ENCODE measurements around the gene BPIFB2.

DNA sequence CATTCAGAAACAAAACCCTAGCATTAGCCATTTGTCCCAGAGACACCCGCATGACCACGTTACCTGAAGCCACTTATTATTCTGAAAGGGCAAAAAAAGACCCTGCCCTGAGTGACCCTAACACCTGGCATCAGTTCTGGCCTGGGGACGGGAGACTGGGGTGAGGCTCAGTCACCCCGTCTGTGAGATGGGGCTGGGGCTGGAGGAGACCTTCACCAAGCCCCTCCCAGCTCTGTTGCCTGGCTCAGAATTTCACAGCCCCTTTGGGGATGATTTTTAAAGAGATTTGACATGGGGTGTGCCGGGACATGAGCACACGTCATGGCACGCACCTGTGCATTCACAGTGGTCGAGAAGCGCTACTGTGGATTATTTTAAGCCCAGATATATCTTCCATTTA lies 22.6 kb downstream of the BPIFB2 start:
- no peak for TF ChIP-seq POLR2A (IDR thresholded peaks at IDR 0.05; ENCODE audit: low read depth, low read length)
- no peak for TF ChIP-seq POLR2AphosphoS5 (IDR thresholded peaks at IDR 0.05; ENCODE audit: insufficient read depth, low read depth, low read length)
- TF ChIP-seq, protein P1, sequence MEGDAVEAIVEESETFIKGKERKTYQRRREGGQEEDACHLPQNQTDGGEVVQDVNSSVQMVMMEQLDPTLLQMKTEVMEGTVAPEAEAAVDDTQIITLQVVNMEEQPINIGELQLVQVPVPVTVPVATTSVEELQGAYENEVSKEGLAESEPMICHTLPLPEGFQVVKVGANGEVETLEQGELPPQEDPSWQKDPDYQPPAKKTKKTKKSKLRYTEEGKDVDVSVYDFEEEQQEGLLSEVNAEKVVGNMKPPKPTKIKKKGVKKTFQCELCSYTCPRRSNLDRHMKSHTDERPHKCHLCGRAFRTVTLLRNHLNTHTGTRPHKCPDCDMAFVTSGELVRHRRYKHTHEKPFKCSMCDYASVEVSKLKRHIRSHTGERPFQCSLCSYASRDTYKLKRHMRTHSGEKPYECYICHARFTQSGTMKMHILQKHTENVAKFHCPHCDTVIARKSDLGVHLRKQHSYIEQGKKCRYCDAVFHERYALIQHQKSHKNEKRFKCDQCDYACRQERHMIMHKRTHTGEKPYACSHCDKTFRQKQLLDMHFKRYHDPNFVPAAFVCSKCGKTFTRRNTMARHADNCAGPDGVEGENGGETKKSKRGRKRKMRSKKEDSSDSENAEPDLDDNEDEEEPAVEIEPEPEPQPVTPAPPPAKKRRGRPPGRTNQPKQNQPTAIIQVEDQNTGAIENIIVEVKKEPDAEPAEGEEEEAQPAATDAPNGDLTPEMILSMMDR (IDR thresholded peaks at IDR 0.05; ENCODE audit: extremely low read depth in 1 of 2, insufficient read depth in 1 of 2, low read depth in 1 of 2, low read length in 2 of 2): no peak
- TF ChIP-seq JUN (IDR thresholded peaks at IDR 0.05; ENCODE audit: borderline replicate concordance, insufficient read depth, insufficient read length, low read depth): no peak
- TF ChIP-seq FOS (IDR thresholded peaks at IDR 0.05; ENCODE audit: borderline replicate concordance, insufficient read depth, low read length): no peak
- TF ChIP-seq MYC (IDR thresholded peaks at IDR 0.05; ENCODE audit: low read depth, low read length): no peak

Data from endothelial cell of umbilical vein (primary cell).